ENCODE data around the gene CCNL1.

GRCh38 chr3:157145606-157146322 is 14.2 kb downstream of the CCNL1 start:
- TF ChIP-seq CTCF (conservative IDR thresholded peaks at IDR 0.05; ENCODE audit: low read length) (no peak), EZH2phosphoT487 (IDR thresholded peaks at IDR 0.05; ENCODE audit: borderline replicate concordance) (no peak)

All from Loucy (cell line).